OCI-LY3 (cell line): ENCODE results near the gene MCU.
"Not testable (repeated sequence)": the region's sequence is repeated elsewhere in the genome, so short reads cannot be mapped to it uniquely, and the experiment has no call there.

Experiments
- H2AFZ ChIP-seq: fragments of 200-600, 300-600 bp; shearing (Covaris generic); 2 replicates; pipeline ENCODE4 v1.6.0; 2014; ENCODE audit warnings: antibody characterized with exemption, low read depth, low read length
- H3K27ac ChIP-seq: fragments of 200-600, 300-600 bp; sonication (generic); 2 replicates; pipeline ENCODE4 v1.5.1; 2014; ENCODE audit warnings: mild to moderate bottlenecking, low read length, moderate library complexity, mixed read lengths
- H3K27me3 ChIP-seq: fragments of 200-600, 300-600 bp; sonication (generic); 2 replicates; pipeline ENCODE4 v1.6.1; 2014; ENCODE audit warnings: low read depth, low read length, mixed read lengths
- H3K36me3 ChIP-seq: fragments of 200-600, 300-600 bp; sonication (generic); replicated peaks from 2 replicates; pipeline ENCODE3; 2014; ENCODE audit warnings: low read depth, low read length, mixed read lengths
- H3K4me1 ChIP-seq: fragments of 300-600, 200-600 bp; sonication (generic); 2 replicates; pipeline ENCODE4 v1.6.1; 2014; ENCODE audit warnings: low read length, mixed read lengths
- H3K4me2 ChIP-seq: fragments of 200-600, 300-600 bp; sonication (generic); 2 replicates; pipeline ENCODE4 v1.6.1; 2014; ENCODE audit warnings: low read length, mixed read lengths
- H3K4me3 ChIP-seq: fragments of 300-600, 200-600 bp; sonication (generic); 2 replicates; pipeline ENCODE4 v1.5.1; 2014; ENCODE audit warnings: antibody characterized with exemption, mild to moderate bottlenecking, low read length, moderate library complexity
- H3K79me2 ChIP-seq: fragments of 300-600, 200-600 bp; shearing (Covaris generic); 2 replicates; pipeline ENCODE4 v1.6.1; 2014; ENCODE audit warnings: mild to moderate bottlenecking, low read length, mixed read lengths
- H3K9ac ChIP-seq: fragments of 300-600, 200-600 bp; shearing (Covaris generic); 2 replicates; pipeline ENCODE4 v1.6.0; 2014; ENCODE audit warnings: mild to moderate bottlenecking, low read length, moderate library complexity
- H3K9me3 ChIP-seq: fragments of 200-600, 300-600 bp; shearing (Covaris generic); 2 replicates; pipeline ENCODE4 v1.6.1; 2014; ENCODE audit warnings: low read length, mixed read lengths; ENCODE audit not compliant: insufficient read depth
- H4K20me1 ChIP-seq: fragments of 200-600, 300-600 bp; sonication (generic); 2 replicates; pipeline ENCODE4 v1.6.1; 2016; ENCODE audit warnings: low read length, mixed read lengths; ENCODE audit not compliant: insufficient read depth
- EZH2phosphoT487 ChIP-seq: fragments of 200-600 bp; shearing (Covaris generic); IDR thresholded peaks from 2 replicates; pipeline ENCODE4 v1.6.1; 2018; ENCODE audit warnings: antibody characterized with exemption, mixed run types, low read depth
- TF ChIP-seq, protein P1 (sequence below): fragments of 200-600, 300-600 bp; sonication (generic); IDR thresholded peaks from 2 replicates; pipeline ENCODE4 v1.5.1; 2014; ENCODE audit warnings: antibody characterized with exemption, low read length, low read depth

MCU gene

DNA sequence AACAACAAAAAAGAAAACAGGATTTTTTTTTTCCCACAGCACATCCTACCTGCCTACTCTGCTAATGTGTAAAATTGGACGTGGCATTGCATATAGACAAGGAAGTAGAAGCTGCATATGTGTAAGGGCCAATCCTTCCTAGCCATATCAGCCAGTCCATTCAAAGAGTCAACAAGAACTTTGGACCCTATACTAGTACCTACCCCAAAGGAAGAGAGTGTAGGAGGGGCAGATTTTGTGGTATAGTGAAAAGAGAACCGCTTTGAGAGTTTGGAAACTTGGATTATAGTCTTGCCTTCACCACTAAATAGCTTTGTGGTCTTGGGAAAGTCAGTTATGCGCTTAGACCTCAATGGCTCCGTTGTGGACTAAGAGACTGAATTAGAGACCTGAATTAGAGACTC is 12.1 kb upstream of the MCU start:
- Histone ChIP-seq H3K9me3 (no peaks in the 10 kb centered on the region), H3K4me3 (no peak overlapping the region), H3K9ac (no peak overlapping the region), H3K4me1 (peaks cover 12% of the 10 kb centered on the region), H4K20me1 (no peaks in the 10 kb centered on the region), H3K27ac (no peak overlapping the region), H3K4me2 (no peak overlapping the region), H3K36me3 (no peaks in the 10 kb centered on the region), H3K27me3 (no peaks in the 10 kb centered on the region), H2AFZ (no peak overlapping the region), H3K79me2 (no peaks in the 10 kb centered on the region)
- TF ChIP-seq, protein P1, sequence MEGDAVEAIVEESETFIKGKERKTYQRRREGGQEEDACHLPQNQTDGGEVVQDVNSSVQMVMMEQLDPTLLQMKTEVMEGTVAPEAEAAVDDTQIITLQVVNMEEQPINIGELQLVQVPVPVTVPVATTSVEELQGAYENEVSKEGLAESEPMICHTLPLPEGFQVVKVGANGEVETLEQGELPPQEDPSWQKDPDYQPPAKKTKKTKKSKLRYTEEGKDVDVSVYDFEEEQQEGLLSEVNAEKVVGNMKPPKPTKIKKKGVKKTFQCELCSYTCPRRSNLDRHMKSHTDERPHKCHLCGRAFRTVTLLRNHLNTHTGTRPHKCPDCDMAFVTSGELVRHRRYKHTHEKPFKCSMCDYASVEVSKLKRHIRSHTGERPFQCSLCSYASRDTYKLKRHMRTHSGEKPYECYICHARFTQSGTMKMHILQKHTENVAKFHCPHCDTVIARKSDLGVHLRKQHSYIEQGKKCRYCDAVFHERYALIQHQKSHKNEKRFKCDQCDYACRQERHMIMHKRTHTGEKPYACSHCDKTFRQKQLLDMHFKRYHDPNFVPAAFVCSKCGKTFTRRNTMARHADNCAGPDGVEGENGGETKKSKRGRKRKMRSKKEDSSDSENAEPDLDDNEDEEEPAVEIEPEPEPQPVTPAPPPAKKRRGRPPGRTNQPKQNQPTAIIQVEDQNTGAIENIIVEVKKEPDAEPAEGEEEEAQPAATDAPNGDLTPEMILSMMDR = no peak
- no peak for TF ChIP-seq EZH2phosphoT487

DNA sequence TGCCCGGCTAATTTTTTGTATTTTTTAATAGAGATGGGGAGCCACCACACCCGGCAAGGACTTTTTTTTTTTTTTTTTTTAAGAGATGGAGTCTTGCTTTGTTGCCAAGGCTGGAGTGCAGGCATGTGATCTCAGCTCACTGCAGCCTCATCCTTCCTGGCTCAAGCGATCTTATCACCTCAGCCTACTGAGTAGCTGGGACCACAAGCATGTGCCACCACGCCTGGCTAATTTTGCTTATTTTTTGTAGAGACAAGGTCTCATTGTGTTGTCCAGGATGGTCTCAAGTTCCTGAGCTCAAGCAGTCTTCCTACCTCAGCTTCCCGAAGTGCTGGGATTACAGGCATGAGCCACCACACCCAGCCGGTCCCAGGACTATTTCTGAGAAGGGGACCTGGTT is 9.3 kb upstream of the MCU start:
- Histone ChIP-seq H2AFZ (no peak overlapping the region), H3K9me3 (no peaks in the 10 kb centered on the region), H3K4me3 (no peak overlapping the region), H3K36me3 (no peaks in the 10 kb centered on the region), H3K27me3 (no peaks in the 10 kb centered on the region), H3K4me1 (peaks cover 3% of the 10 kb centered on the region), H3K4me2 (no peak overlapping the region), H4K20me1 (no peaks in the 10 kb centered on the region), H3K27ac (no peak overlapping the region), H3K9ac (no peak overlapping the region), H3K79me2 (no peaks in the 10 kb centered on the region)
- no peak for TF ChIP-seq EZH2phosphoT487
- TF ChIP-seq, protein P1 = no peak

DNA sequence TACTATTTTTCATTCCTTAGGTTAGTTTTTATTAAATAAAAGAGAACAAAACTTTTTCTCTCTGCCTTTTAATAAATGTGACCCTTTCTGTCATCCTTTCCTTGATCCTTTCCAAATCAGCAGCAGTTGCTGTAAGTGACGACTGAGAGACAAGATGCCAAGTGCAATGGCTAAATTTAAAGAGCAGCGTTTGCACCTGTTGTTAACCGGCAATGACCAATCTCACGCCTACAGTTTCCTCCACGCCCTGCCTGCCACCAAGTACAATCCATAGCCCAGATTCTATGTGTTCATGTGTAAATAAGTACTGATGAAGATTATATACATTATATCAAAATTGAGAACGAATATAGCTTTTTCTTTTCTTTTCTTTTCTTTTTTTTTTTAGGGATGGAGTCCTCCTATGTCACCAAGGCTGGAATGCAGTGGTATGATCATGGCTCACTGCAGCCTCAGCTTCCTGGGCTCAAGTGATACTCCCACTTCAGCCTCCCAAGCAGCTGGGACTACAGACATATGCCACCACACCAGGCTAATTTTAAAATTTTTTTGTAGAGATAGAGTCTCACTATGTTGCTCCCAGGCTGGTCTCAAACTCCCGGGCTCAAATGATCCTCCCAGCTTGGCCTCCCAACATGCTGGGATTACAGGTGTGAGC is 6.5 kb upstream of the MCU start:
- Histone ChIP-seq H3K27me3 (no peaks in the 10 kb centered on the region), H3K79me2 (no peaks in the 10 kb centered on the region), H3K9me3 (no peaks in the 10 kb centered on the region), H2AFZ (no peak overlapping the region), H3K36me3 (no peaks in the 10 kb centered on the region), H3K4me2 (no peak overlapping the region), H3K4me1 (peaks cover 11% of the 10 kb centered on the region), H3K9ac (no peak overlapping the region), H3K4me3 (no peak overlapping the region), H3K27ac (no peak overlapping the region), H4K20me1 (no peaks in the 10 kb centered on the region)
- no peak for TF ChIP-seq EZH2phosphoT487
- TF ChIP-seq, protein P1 = no peak

DNA sequence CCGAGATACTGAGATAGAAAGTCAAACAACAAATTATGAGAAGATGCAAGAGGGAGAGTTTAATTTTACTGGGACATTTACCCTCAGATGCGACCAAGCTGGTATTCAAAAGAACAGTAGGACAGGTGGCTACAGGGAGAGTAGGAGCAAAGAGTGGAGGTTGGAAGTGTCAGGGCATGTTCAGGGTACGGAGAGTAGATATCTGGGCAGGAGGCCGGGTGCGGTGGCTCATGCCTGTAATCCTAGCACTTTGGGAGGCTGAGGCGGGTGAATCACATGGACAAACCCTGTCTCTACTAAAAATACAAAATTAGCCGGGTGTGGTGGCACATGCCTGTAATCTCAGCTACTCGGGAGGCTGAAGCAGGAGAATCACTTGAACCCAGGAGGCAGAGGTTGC is 5.5 kb upstream of the MCU start:
- not testable (repeated sequence) for H4K20me1 ChIP-seq, H3K9me3 ChIP-seq, H3K36me3 ChIP-seq, H3K4me2 ChIP-seq, H3K27ac ChIP-seq, H3K79me2 ChIP-seq, H3K9ac ChIP-seq, H3K27me3 ChIP-seq, H3K4me3 ChIP-seq, H2AFZ ChIP-seq
- H3K4me1 ChIP-seq = peaks cover 11% of the 10 kb centered on the region
